Gastrocnemius medialis (tissue), 4 donors: ENCODE measurements around the gene GPR68. TPM values are rescaled to one million over a fixed set of nuclear protein-coding genes. Genes with fewer than 3 reads are reported as not detected.

ENCODE experiments used
- ATAC-seq, 2 donors: fragments of 150-250 bp; one replicate each; pipeline ENCODE4 v1.9.1; 2016
- DNase-seq, 2 donors: peaks; one replicate each; pipeline ENCODE4 v3.0.0-alpha.2; 2019
- H3K27ac ChIP-seq, 4 donors: fragments of 200-600 bp; sonication (generic); 1 replicate in 1 of 4; 2 replicates in 3 of 4; pipeline ENCODE4 v1.5.1; 2016 to 2018; ENCODE audit warnings: mild to moderate bottlenecking in 2 of 4, moderate library complexity in 1 of 4
- H3K27me3 ChIP-seq, 3 donors: fragments of 200-600 bp; sonication (generic) in 2 of 3; 1 replicate in 1 of 3; 2 replicates in 2 of 3; pipeline versions ENCODE4 v1.5.1 to v1.6.0; 2016 to 2019; ENCODE audit warnings: mild to moderate bottlenecking in 1 of 3, moderate library complexity in 1 of 3
- H3K36me3 ChIP-seq, 2 donors: fragments of 200-600 bp; sonication (generic) in 1 of 2; one replicate each; pipeline ENCODE4 v1.5.1; 2017 to 2018
- H3K4me1 ChIP-seq, 2 donors: fragments of 200-600 bp; sonication (generic) in 1 of 2; one replicate each; pipeline ENCODE4 v1.5.1; 2016 to 2017; ENCODE audit warnings: mild to moderate bottlenecking in 2 of 2
- H3K4me3 ChIP-seq, 4 donors: fragments of 200-600 bp; sonication (generic) in 3 of 4; 1 replicate in 1 of 4; 2 replicates in 3 of 4; pipeline ENCODE4 v1.5.1; 2016 to 2019; ENCODE audit warnings: mild to moderate bottlenecking in 2 of 4
- H3K9me3 ChIP-seq, 3 donors: fragments of 200-600 bp; sonication (generic) in 2 of 3; 1 replicate in 1 of 3; 2 replicates in 2 of 3; pipeline ENCODE4 v1.5.1; 2016 to 2019
- CTCF ChIP-seq, 5 experiments: fragments of 450-650 bp in 3 of 5; fragments of 200-600 bp in 2 of 5; sonication (generic) in 2 of 5; IDR thresholded peaks in 4 of 5; conservative IDR thresholded peaks in 1 of 5; 1 replicate in 4 of 5; 2 replicates in 1 of 5; pipeline ENCODE4 v1.5.1; 2016 to 2019; ENCODE audit warnings: antibody characterized with exemption in 5 of 5, mild to moderate bottlenecking in 3 of 5, moderate library complexity in 3 of 5
- POLR2A ChIP-seq, 2 donors: fragments of 450-650 bp; IDR thresholded peaks; one replicate each; pipeline ENCODE4 v1.6.1; 2017; ENCODE audit warnings: antibody characterized with exemption in 2 of 2, mild to moderate bottlenecking in 2 of 2, moderate library complexity in 2 of 2
- in situ Hi-C, 4 donors: fragments of 200-750 bp; cut with MboI; loops; one replicate each; pipeline versions ENCODE4 v1.15.0 to v1.8.0; 2017; ENCODE audit warnings: low sequenced_read_pairs in 4 of 4
- intact Hi-C: fragments of 100-400 bp; cut with DNase I; formaldehyde crosslinking; loops from one replicate; pipeline ENCODE4 v1.15.1; 2023; ENCODE audit warnings: low total_unique reads
- total RNA-seq, 4 donors: library from RNA; depleted of rRNA; stranded (reverse); fragments of >200 nt; gene quantifications; one replicate each; pipeline versions ENCODE4 v1.1.0 to v1.2.3, GENCODE V29; 2016

GPR68 gene
- total RNA-seq, 4 donors from 2014 or later = 0.07 TPM; not detected in 3

GRCh38 chr14:91254461-91254860 lies 10.0 kb upstream of the GPR68 start:
- no peak overlapping the region for H3K4me3 ChIP-seq
- intact Hi-C loops = no loop called here
- no peak for DNase-seq
- H3K36me3 ChIP-seq = no peaks in the 10 kb centered on the region
- H3K9me3 ChIP-seq = no peaks in the 10 kb centered on the region
- H3K4me1 ChIP-seq = peaks cover 5 to 9% of the 10 kb centered on the region in 2 donors
- in situ Hi-C loops = no loop called here
- TF ChIP-seq CTCF (IDR thresholded peaks at IDR 0.05 in 4 of 5, conservative IDR thresholded peaks at IDR 0.05 in 1 of 5) = no peak
- TF ChIP-seq POLR2A (IDR thresholded peaks at IDR 0.05) = no peak
- peak in 1 of 2 donors; percentile 8 for ATAC-seq
- H3K27me3 ChIP-seq = peaks cover 0 to 3% (median 0%) of the 10 kb centered on the region in 3 donors
- no peak overlapping the region for H3K27ac ChIP-seq

- peaks cover 5 to 9% of the 10 kb centered on the region in 2 donors for H3K4me1 ChIP-seq
- no peaks in the 10 kb centered on the region for H3K9me3 ChIP-seq
- peak overlapping the region; percentile 55 to 61 (median 59) for H3K4me3 ChIP-seq
- no peak for ATAC-seq
- in situ Hi-C loops = no loop called here
- H3K36me3 ChIP-seq = no peaks in the 10 kb centered on the region
- H3K27me3 ChIP-seq = peaks cover 0 to 3% (median 0%) of the 10 kb centered on the region in 3 donors
- H3K27ac ChIP-seq = peak overlapping the region in 1 of 4 donors; percentile 28
- no peak for DNase-seq
- intact Hi-C loops = no loop called here
- no peak for TF ChIP-seq CTCF (IDR thresholded peaks at IDR 0.05 in 4 of 5, conservative IDR thresholded peaks at IDR 0.05 in 1 of 5)
- TF ChIP-seq POLR2A (IDR thresholded peaks at IDR 0.05) = no peak
These were observed 9.4 kb upstream of the GPR68 start for GRCh38 chr14:91253795-91254323.

- ATAC-seq (peak in 1 of 2 donors; percentile 45), DNase-seq (no peak)
- Histone ChIP-seq H3K9me3 (no peaks in the 10 kb centered on the region), H3K4me3 (peak overlapping the region; percentile 57 to 62 (median 61)), H3K36me3 (no peaks in the 10 kb centered on the region), H3K27ac (peak overlapping the region in 1 of 4 donors; percentile 28), H3K27me3 (peaks cover 0 to 3% (median 0%) of the 10 kb centered on the region in 3 donors), H3K4me1 (peaks cover 5 to 9% of the 10 kb centered on the region in 2 donors)
- TF ChIP-seq POLR2A (IDR thresholded peaks at IDR 0.05) = no peak
- no peak for TF ChIP-seq CTCF (IDR thresholded peaks at IDR 0.05 in 4 of 5, conservative IDR thresholded peaks at IDR 0.05 in 1 of 5)
- intact Hi-C loops = no loop called here
- in situ Hi-C loops = no loop called here
These were observed 8.6 kb upstream of the GPR68 start for GRCh38 chr14:91252871-91253794.

- peaks cover 0 to 3% (median 0%) of the 10 kb centered on the region in 3 donors for H3K27me3 ChIP-seq
These were observed 6.4 kb upstream of the GPR68 start for GRCh38 chr14:91250912-91251311.

More at GRCh38 chr14:91250912-91251311, 6.4 kb upstream of the GPR68 start:
- TF ChIP-seq CTCF (IDR thresholded peaks at IDR 0.05 in 4 of 5, conservative IDR thresholded peaks at IDR 0.05 in 1 of 5) (no peak), POLR2A (IDR thresholded peaks at IDR 0.05) (no peak)
- Histone ChIP-seq H3K36me3 (no peaks in the 10 kb centered on the region), H3K4me3 (no peak overlapping the region), H3K4me1 (peaks cover 5 to 9% of the 10 kb centered on the region in 2 donors), H3K9me3 (no peaks in the 10 kb centered on the region), H3K27ac (no peak overlapping the region)
- in situ Hi-C loops (no loop called here), intact Hi-C loops (no loop called here)
- DNase-seq (no peak), ATAC-seq (no peak)
